ENCODE data around the gene MICAL2. TPM values are rescaled to one million over a fixed set of nuclear protein-coding genes. Genes with fewer than 3 reads are reported as not detected.

Gene MICAL2
- total and polyA plus RNA-seq, 10 of the 15 experiments (the other 5 are each of a cell fraction or from before 2014, with no cell fraction given): 0.90 to 5.6 (median 2.4) TPM

- SMC1A ChIA-PET (ENCODE audit: uncharacterized antibody, unreplicated experiment): interaction anchor here (0.6 to 1.1 kb wide), 4 partner anchors 9 to 31 kb away, joined by 3 read pairs; no protein-coding TSS in a partner anchor
- CTCF ChIA-PET: interaction anchor here (1.0 kb wide), 1 partner anchor 10 kb away, joined by 3 read pairs; no protein-coding TSS in a partner anchor
- H3K4me1 ChIP-seq (ENCODE audit: control insufficient read depth, insufficient read depth, low read length): peaks cover 9% of the 10 kb centered on the region; the same call in 1 of the 2 replicates
- TF ChIP-seq PAX5 (IDR thresholded peaks at IDR 0.05; ENCODE audit: borderline replicate concordance, low read depth, low read length) (no peak), NR2F1 (conservative IDR thresholded peaks at IDR 0.05) (no peak), YY1 (IDR thresholded peaks at IDR 0.05; ENCODE audit: low read depth, low read length) (no peak), BHLHE40 (IDR thresholded peaks at IDR 0.05; ENCODE audit: borderline replicate concordance in 1 of 2, low read depth in 2 of 2, low read length in 1 of 2) (no peak)
- TF ChIP-seq, protein P1, sequence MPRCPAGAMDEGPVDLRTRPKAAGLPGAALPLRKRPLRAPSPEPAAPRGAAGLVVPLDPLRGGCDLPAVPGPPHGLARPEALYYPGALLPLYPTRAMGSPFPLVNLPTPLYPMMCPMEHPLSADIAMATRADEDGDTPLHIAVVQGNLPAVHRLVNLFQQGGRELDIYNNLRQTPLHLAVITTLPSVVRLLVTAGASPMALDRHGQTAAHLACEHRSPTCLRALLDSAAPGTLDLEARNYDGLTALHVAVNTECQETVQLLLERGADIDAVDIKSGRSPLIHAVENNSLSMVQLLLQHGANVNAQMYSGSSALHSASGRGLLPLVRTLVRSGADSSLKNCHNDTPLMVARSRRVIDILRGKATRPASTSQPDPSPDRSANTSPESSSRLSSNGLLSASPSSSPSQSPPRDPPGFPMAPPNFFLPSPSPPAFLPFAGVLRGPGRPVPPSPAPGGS (IDR thresholded peaks at IDR 0.05; ENCODE audit: borderline replicate concordance, insufficient read depth, low read depth, low read length, poor library complexity, severe bottlenecking): no peak
- FAIRE-seq (no peak), ATAC-seq (no peak), DNase-seq (ENCODE audit: low read depth, low spot score) (no peak)
- H3K9ac ChIP-seq (ENCODE audit: control insufficient read depth, insufficient read depth, low read length): no peak overlapping the region
- POLR2A ChIA-PET: no interaction called here
- no peaks in the 10 kb centered on the region for H3K79me2 ChIP-seq (ENCODE audit: control insufficient read depth, insufficient read depth, low read length)
- H3K4me3 ChIP-seq: no peak overlapping the region
- no peaks in the 10 kb centered on the region for H4K20me1 ChIP-seq (ENCODE audit: control insufficient read depth, insufficient read depth)
- H3K27ac ChIP-seq (ENCODE audit: control insufficient read depth, insufficient read depth): no peak overlapping the region
- no peaks in the 10 kb centered on the region for H3K27me3 ChIP-seq (replicated peaks in 1 of 2; ENCODE audit: control insufficient read depth in 2 of 2, insufficient read depth in 2 of 2, low read length in 1 of 2)
- BruUV-seq (replicated peaks): no TSS peak
- RAD21 ChIA-PET (ENCODE audit: unreplicated experiment): no interaction called here
- no peak overlapping the region for H3K4me2 ChIP-seq (ENCODE audit: control insufficient read depth, insufficient read depth)
- no peak overlapping the region for H2AFZ ChIP-seq (ENCODE audit: control insufficient read depth, low read depth, low read length)
- intact Hi-C loops (cut with micrococcal nuclease; ENCODE audit: unreplicated experiment) (no loop called here), in situ Hi-C loops (cut with MboI) (no loop called here)
- no peaks in the 10 kb centered on the region for H3K36me3 ChIP-seq (ENCODE audit: control insufficient read depth in 2 of 2, insufficient read depth in 2 of 2, low read length in 1 of 2)
- 38% methylated on average over 5 of the region's 5 CpGs for WGBS (ENCODE audit: insufficient coverage, insufficient replicate concordance, low lambda C conversion rate, missing lambda C conversion rate)
- H3K9me3 ChIP-seq (replicated peaks; ENCODE audit: control insufficient read depth, insufficient read depth, low read length): no peaks in the 10 kb centered on the region
Observed at GRCh38 chr11:12147827-12148226, 37.4 kb downstream of the MICAL2 start.

GRCh38 chr11:12148466-12148865 is 38.1 kb downstream of the MICAL2 start:
- H3K4me1 ChIP-seq (ENCODE audit: control insufficient read depth, insufficient read depth, low read length): peaks cover 9% of the 10 kb centered on the region; the same call in 1 of the 2 replicates
- ChIA-PET POLR2A (no interaction called here), CTCF (no interaction called here), RAD21 (ENCODE audit: unreplicated experiment) (no interaction called here), SMC1A (ENCODE audit: uncharacterized antibody, unreplicated experiment) (interaction anchor here (1.0 to 1.1 kb wide), 2 partner anchors 10 to 12 kb away, joined by 3 read pairs; no protein-coding TSS in a partner anchor)
- BruUV-seq (replicated peaks): no TSS peak
- 21% methylated on average over 3 of the region's 3 CpGs for whole genome bisulfite sequencing (ENCODE audit: insufficient coverage, insufficient replicate concordance, low lambda C conversion rate, missing lambda C conversion rate)
- no peak for TF ChIP-seq RELB (IDR thresholded peaks at IDR 0.05; ENCODE audit: low read depth)
- no peak for TF ChIP-seq RB1 (IDR thresholded peaks at IDR 0.05; ENCODE audit: borderline replicate concordance)
- no peak for TF ChIP-seq NFYA (IDR thresholded peaks at IDR 0.05; ENCODE audit: borderline replicate concordance, low read depth, low read length)
- no peak for TF ChIP-seq MLLT1 (IDR thresholded peaks at IDR 0.05)
- TF ChIP-seq JUNB (IDR thresholded peaks at IDR 0.05): no peak
- no peak for TF ChIP-seq TBL1XR1 (IDR thresholded peaks at IDR 0.05; ENCODE audit: low read depth, low read length)
- no peak for TF ChIP-seq FOS (IDR thresholded peaks at IDR 0.05; ENCODE audit: borderline replicate concordance, extremely low read depth, insufficient read length)
- TF ChIP-seq ASH2L (IDR thresholded peaks at IDR 0.05; ENCODE audit: borderline replicate concordance, low read depth): no peak
- no peak for TF ChIP-seq PML (IDR thresholded peaks at IDR 0.05; ENCODE audit: low read length)
- no peak for TF ChIP-seq CBFB (IDR thresholded peaks at IDR 0.05; ENCODE audit: low read depth)
- ATAC-seq (no peak), FAIRE-seq (no peak), DNase-seq (ENCODE audit: low read depth, low spot score) (no peak)
- no peaks in the 10 kb centered on the region for H4K20me1 ChIP-seq (ENCODE audit: control insufficient read depth, insufficient read depth)
- no peaks in the 10 kb centered on the region for H3K27me3 ChIP-seq (replicated peaks in 1 of 2; ENCODE audit: control insufficient read depth in 2 of 2, insufficient read depth in 2 of 2, low read length in 1 of 2)
- no peaks in the 10 kb centered on the region for H3K79me2 ChIP-seq (ENCODE audit: control insufficient read depth, insufficient read depth, low read length)
- in situ Hi-C loops (cut with MboI): no loop called here
- H2AFZ ChIP-seq (ENCODE audit: control insufficient read depth, low read depth, low read length): no peak overlapping the region
- H3K9me3 ChIP-seq (replicated peaks; ENCODE audit: control insufficient read depth, insufficient read depth, low read length): no peaks in the 10 kb centered on the region
- H3K36me3 ChIP-seq (ENCODE audit: control insufficient read depth in 2 of 2, insufficient read depth in 2 of 2, low read length in 1 of 2): no peaks in the 10 kb centered on the region
- no peak overlapping the region for H3K27ac ChIP-seq (ENCODE audit: control insufficient read depth, insufficient read depth)
- no peak overlapping the region for H3K4me2 ChIP-seq (ENCODE audit: control insufficient read depth, insufficient read depth)
- no peak overlapping the region for H3K4me3 ChIP-seq
- H3K9ac ChIP-seq (ENCODE audit: control insufficient read depth, insufficient read depth, low read length): no peak overlapping the region
- intact Hi-C loops (cut with micrococcal nuclease; ENCODE audit: unreplicated experiment): no loop called here
